GM12878 (cell line): ENCODE results near the gene MDN1. TPM values are rescaled to one million over a fixed set of nuclear protein-coding genes. Genes with fewer than 3 reads are reported as not detected.

Source experiments
- DPF2 ChIP-seq: fragments of 450-650 bp; IDR thresholded peaks from 2 replicates; pipeline ENCODE4 v1.6.1; 2017; ENCODE audit warnings: mild to moderate bottlenecking
- EP300 ChIP-seq, 2 experiments: fragments of 150-350 bp in 1 of 2; IDR thresholded peaks; 2 replicates each; pipeline ENCODE4 v1.6.1; 2011 to 2012; ENCODE audit warnings: low read depth in 2 of 2, low read length in 2 of 2, borderline replicate concordance in 1 of 2, improper control_type of control experiment in 1 of 2, inconsistent platforms in 1 of 2; ENCODE audit not compliant: control insufficient read depth in 1 of 2
- ESRRA ChIP-seq: IDR thresholded peaks from 2 replicates; pipeline ENCODE4 v1.6.1; 2012; ENCODE audit warnings: mild to moderate bottlenecking, low read length, improper control_type of control experiment
- HDGF ChIP-seq: fragments of 450-650 bp; IDR thresholded peaks from 2 replicates; pipeline ENCODE4 v1.6.1; 2016; ENCODE audit warnings: antibody characterized with exemption
- KAT2A ChIP-seq: conservative IDR thresholded peaks from 2 replicates; pipeline ENCODE4 v1.6.1; 2011; ENCODE audit warnings: low read depth, low read length; ENCODE audit not compliant: control insufficient read depth
- LARP7 ChIP-seq: fragments of 450-650 bp; IDR thresholded peaks from 2 replicates; pipeline ENCODE4 v1.6.1; 2017; ENCODE audit warnings: mild to moderate bottlenecking
- MEF2B ChIP-seq: fragments of 450-650 bp; IDR thresholded peaks from 2 replicates; pipeline ENCODE4 v1.6.1; 2018; ENCODE audit warnings: mild to moderate bottlenecking, moderate library complexity; ENCODE audit not compliant: partially characterized antibody, poor library complexity, severe bottlenecking
- MYC ChIP-seq: IDR thresholded peaks from 2 replicates; pipeline ENCODE4 v1.6.1; 2011; ENCODE audit warnings: mild to moderate bottlenecking, low read length, moderate library complexity, inconsistent platforms; ENCODE audit not compliant: insufficient read depth, insufficient replicate concordance, insufficient read length, severe bottlenecking
- NKRF ChIP-seq: fragments of 450-650 bp; conservative IDR thresholded peaks from 2 replicates; pipeline ENCODE4 v1.6.1; 2017; ENCODE audit warnings: mild to moderate bottlenecking, moderate library complexity
- NRF1 ChIP-seq: conservative IDR thresholded peaks from 2 replicates; pipeline ENCODE4 v1.6.1; 2011; ENCODE audit warnings: mild to moderate bottlenecking, low read depth, low read length, improper control_type of control experiment
- PAX8 ChIP-seq: fragments of 450-650 bp; IDR thresholded peaks from 2 replicates; pipeline ENCODE4 v1.6.1; 2017; ENCODE audit warnings: mild to moderate bottlenecking, moderate library complexity
- POLR2AphosphoS5 ChIP-seq: IDR thresholded peaks from 2 replicates; pipeline ENCODE4 v1.6.1; 2011; ENCODE audit warnings: mild to moderate bottlenecking, low read length, inconsistent platforms
- RFX5 ChIP-seq: IDR thresholded peaks from 2 replicates; pipeline ENCODE4 v1.6.1; 2011; ENCODE audit warnings: low read depth, low read length, improper control_type of control experiment
- RUNX3 ChIP-seq: IDR thresholded peaks from 2 replicates; pipeline ENCODE4 v1.6.1; 2012; ENCODE audit warnings: low read length, inconsistent platforms
- SKIL ChIP-seq: fragments of 450-650 bp; IDR thresholded peaks from 2 replicates; pipeline ENCODE4 v1.6.1; 2017; ENCODE audit warnings: mild to moderate bottlenecking, low read depth, inconsistent platforms; ENCODE audit not compliant: poor library complexity, severe bottlenecking
- SMAD1 ChIP-seq: fragments of 450-650 bp; IDR thresholded peaks from 2 replicates; pipeline ENCODE4 v1.6.1; 2018; ENCODE audit warnings: mild to moderate bottlenecking, low read depth; ENCODE audit not compliant: partially characterized antibody
- SMAD5 ChIP-seq: IDR thresholded peaks from 2 replicates; pipeline ENCODE4 v1.6.1; 2016; ENCODE audit warnings: antibody characterized with exemption, low read depth
- SRF ChIP-seq, 2 experiments: IDR thresholded peaks; 2 replicates each; pipeline ENCODE4 v1.6.1; 2011; ENCODE audit warnings: low read depth in 2 of 2, low read length in 2 of 2, mild to moderate bottlenecking in 1 of 2, moderate library complexity in 1 of 2
- TAF1 ChIP-seq: IDR thresholded peaks from 2 replicates; pipeline ENCODE4 v1.6.1; 2011; ENCODE audit warnings: mild to moderate bottlenecking, low read depth, low read length, borderline replicate concordance
- ZNF24 ChIP-seq: fragments of 450-650 bp; IDR thresholded peaks from 2 replicates; pipeline ENCODE4 v1.6.1; 2017; ENCODE audit warnings: antibody characterized with exemption, mild to moderate bottlenecking
- polyA plus RNA-seq, 11 experiments: library from polyadenylated mRNA; depleted of rRNA in 4 of 11; unstranded in 6 of 11; stranded (reverse) in 5 of 11; fragments of >200 nt; fragmentation: Nextera tagmentation in 4 of 11; fragmentation: Illumina TruSeq in 1 of 11; extraction: Ambion mirVana in 4 of 11; extraction: Trizol in 1 of 11; gene quantifications; 1 replicate in 1 of 11; 2 replicates in 10 of 11; pipeline versions ENCODE4 v1.2.1 to v1.2.3, GENCODE V29; 2011 to 2016; ENCODE audit warnings: inconsistent platforms in 2 of 11, missing spikeins in 2 of 11, low read depth in 1 of 11
- total RNA-seq, 4 experiments: library from RNA; depleted of rRNA in 3 of 4; stranded (reverse); fragments of >200 nt in 3 of 4; fragmentation: Illumina TruSeq in 1 of 4; extraction: Trizol in 1 of 4; gene quantifications; 2 replicates each; pipeline versions ENCODE4 v1.2.1 to v1.2.3, GENCODE V29; 2013 to 2021
- TF ChIP-seq, protein P1 (sequence below): fragments of 150-350 bp; IDR thresholded peaks from 2 replicates; pipeline ENCODE4 v1.6.1; 2014; ENCODE audit warnings: mild to moderate bottlenecking, low read depth, low read length
- TF ChIP-seq, protein P2 (sequence below): IDR thresholded peaks from 2 replicates; pipeline ENCODE4 v1.6.1; 2011; ENCODE audit warnings: borderline replicate concordance, low read depth, mild to moderate bottlenecking, moderate library complexity, mixed read lengths, low read length; ENCODE audit not compliant: insufficient read depth; ENCODE audit errors: extremely low read length

Gene MDN1
- total and polyA plus RNA-seq, 10 of the 15 experiments (the other 5 are each of a cell fraction or from before 2014, with no cell fraction given), result 14.3 to 50.1 (median 22.1) TPM

DNA sequence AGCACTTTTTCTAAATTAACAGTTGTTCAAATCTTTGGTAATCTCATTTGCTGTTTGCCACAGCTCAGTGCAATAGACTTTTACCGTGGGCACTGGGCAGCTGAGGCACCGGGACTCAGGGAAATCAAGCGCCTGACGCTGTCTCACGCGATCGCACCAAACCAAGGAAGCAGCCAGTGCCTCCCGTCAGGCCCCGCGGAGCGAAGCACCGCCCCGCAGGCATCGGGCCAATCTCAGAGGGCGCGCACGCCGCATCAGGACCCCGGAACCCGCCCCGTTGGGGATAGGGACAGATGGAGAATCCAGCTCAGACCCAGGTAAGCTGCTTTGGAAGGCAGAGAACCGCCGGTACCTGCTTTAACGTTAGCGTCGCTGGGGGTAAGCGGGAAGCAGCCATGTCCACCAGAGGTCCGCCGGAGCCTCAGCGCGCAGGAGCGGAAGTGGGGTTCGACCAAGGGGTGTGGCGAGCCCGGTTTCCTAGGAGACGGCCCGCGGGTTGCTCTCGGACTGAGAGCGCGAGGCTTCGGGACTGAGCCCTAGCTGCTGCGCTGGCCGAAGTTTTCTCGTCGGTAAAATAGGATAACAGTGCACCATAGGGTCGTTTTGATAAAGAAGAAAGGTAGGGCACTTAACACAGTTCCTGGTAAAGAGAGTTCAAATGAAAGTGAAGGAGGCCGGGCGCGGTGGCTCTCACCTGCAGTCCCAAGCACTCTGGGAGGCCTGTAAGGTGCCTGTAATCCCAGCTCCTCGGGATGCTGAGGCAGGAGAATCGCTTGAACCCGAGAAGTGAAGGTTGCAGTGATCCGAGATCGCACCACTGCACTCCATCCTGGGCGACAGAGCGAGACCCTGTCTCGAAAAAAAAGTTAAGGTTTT, 181.0 kb downstream of the MDN1 start, which contains the start of gene LYRM2 (continued):
- TF ChIP-seq LARP7 (0 out of 2 replicates have a peak, but pooled peaks have one; percentile 60), DPF2 (peak; percentile 65; the same call in 1 of the 2 replicates), ESRRA (no peak), SKIL (no peak), RFX5 (no peak; the same call in 1 of the 2 replicates), TAF1 (peak; percentile 36; the same call in 1 of the 2 replicates), NKRF (peak; percentile 69), KAT2A (no peak), MYC (no peak), MEF2B (no peak), ZNF24 (no peak), SRF (IDR thresholded peaks at IDR 0.05; ENCODE audit: low read depth in 2 of 2, low read length in 2 of 2) (no peak), SMAD5 (peak; percentile 92), HDGF (peak; percentile 71), NRF1 (peak; percentile 52), RUNX3 (peak; percentile 24; the same call in 1 of the 2 replicates), PAX8 (no peak), POLR2AphosphoS5 (peak; percentile 96), SMAD1 (peak; percentile 84), EP300 (IDR thresholded peaks at IDR 0.05; ENCODE audit: borderline replicate concordance in 1 of 2, control insufficient read depth in 1 of 2, low read depth in 2 of 2, low read length in 2 of 2) (no peak)
- TF ChIP-seq, protein P1, sequence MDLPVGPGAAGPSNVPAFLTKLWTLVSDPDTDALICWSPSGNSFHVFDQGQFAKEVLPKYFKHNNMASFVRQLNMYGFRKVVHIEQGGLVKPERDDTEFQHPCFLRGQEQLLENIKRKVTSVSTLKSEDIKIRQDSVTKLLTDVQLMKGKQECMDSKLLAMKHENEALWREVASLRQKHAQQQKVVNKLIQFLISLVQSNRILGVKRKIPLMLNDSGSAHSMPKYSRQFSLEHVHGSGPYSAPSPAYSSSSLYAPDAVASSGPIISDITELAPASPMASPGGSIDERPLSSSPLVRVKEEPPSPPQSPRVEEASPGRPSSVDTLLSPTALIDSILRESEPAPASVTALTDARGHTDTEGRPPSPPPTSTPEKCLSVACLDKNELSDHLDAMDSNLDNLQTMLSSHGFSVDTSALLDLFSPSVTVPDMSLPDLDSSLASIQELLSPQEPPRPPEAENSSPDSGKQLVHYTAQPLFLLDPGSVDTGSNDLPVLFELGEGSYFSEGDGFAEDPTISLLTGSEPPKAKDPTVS, result no peak
- TF ChIP-seq, protein P2, sequence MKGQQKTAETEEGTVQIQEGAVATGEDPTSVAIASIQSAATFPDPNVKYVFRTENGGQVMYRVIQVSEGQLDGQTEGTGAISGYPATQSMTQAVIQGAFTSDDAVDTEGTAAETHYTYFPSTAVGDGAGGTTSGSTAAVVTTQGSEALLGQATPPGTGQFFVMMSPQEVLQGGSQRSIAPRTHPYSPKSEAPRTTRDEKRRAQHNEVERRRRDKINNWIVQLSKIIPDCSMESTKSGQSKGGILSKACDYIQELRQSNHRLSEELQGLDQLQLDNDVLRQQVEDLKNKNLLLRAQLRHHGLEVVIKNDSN, result no peak
